GM19455 (cell line): Measurements from ENCODE around the gene CRIM1.

Experiments
- ATAC-seq: cut with Tn5 transposase; IDR thresholded peaks from one replicate; pipeline ENCODE4 v1.9.1; 2021; ENCODE audit not compliant: unreplicated experiment

The CRIM1 gene

DNA sequence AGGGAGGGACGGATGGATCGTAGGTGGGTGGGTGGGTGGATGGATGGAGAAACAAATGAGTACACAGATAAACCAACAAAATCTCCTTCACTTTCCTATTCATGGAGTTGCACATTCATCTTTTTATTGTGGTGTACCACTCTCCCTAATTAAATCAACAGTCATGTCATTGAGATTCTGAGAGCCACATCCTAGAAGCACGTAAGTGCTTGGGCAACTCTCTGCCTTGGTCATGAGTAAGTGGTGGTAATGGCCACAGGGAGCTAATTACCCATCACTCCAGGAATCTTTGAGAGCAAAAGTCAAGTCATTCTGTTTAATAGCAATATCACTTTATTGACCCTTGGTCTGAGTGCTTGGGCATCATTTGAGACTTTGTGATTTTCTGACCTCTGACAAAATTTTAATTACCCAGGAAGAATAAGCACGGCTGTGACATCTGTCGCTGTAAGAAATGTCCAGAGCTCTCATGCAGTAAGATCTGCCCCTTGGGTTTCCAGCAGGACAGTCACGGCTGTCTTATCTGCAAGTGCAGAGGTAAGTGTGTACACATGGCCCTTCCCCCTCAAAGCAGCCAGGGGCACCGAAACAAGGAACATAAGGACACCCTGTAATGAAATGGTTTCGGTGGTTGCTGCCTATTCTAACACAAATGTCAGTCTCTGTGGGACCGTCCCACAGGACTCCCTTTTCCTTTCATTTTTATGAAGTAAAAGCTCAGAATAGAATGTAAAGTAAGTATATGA is 156.5 kb downstream of the CRIM1 start:
- ATAC-seq = no peak

DNA sequence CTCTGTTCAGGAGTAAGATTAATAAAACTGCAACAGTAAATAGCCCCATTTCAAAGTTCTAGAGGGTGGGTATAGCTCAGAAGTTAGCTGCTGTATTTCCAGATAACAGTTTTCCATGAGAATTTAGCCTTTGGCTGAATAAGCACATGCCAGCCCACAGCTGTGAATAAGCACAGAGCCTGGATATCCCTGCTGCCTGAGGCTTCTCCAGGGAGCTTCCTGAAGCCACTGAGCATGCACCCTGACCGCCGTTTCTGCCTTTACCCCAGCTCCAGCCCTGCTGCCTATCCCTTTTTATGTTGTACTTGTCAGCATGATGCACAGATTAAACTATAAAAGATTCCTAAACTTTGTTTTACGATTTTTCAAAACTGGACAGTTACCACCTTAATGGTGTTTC is 157.1 kb downstream of the CRIM1 start:
- ATAC-seq = no peak

DNA sequence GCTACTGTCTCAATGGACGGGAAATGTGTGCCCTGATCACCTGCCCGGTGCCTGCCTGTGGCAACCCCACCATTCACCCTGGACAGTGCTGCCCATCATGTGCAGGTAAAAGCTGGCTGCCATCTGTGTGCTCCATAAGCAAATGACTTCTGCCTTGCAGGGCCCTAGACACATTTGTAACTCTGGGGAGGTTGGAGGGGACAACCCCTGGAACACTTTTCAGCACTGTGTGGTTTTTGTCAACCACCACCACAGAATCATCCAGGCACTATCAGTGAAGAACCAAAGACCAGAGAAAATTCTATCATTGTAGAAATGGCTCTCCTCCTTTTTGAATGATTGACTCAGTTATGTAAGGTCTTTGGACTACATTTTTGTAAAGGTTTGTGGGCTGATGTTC is 158.1 kb downstream of the CRIM1 start:
- no peak for ATAC-seq

DNA sequence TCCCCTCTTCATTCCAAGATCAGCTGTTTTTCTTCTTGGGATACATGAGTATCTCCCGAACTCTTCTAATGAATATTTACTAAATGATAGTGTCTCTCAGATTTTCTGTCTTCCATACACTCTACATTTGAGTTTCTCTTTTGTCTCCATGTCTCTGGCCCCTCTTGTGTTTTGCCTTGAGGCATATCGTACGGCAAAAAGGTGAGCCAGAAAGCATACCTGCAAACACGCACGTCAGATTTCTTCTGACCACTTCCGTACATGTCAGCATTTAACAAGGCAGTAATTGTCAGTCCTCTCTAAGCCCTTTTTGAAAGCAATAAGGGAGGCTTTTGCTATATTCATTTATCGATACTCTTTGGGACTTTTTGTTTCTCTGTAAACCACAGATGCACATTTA is 160.0 kb downstream of the CRIM1 start:
- ATAC-seq = no peak

DNA sequence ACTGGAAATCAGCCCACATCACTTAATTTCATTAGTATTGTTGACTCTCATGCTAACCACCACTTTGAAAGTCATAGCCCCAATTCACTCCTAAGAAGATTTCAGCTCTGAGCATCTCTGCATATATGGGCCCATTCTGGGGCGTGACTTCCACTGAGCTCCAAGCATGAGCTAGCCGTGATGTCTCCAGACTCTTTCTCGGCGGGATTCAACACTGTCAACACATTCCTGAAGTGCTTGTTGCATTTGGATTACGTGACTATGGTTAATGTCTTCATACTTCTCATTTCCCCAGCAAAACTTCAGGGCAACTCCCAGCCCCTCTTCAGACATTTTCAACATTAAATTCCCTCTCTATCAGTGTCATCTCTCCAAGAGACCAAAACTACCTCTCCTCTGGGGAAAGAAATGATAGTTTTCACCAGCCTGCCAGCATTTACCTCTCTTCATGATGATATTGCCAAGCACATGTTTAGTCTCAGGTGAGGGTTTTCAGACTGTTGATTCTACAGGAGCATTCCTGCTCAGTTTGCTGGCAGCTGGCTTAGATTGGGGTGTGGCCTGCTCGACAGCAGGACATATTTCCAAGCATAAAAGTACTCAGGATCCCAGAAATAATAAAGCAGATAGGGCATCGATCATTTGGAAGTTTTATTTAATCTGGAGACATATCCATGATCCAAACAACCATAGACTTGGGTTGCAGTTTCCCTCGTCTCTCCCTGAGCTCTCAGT is 160.7 kb downstream of the CRIM1 start:
- no peak for ATAC-seq

DNA sequence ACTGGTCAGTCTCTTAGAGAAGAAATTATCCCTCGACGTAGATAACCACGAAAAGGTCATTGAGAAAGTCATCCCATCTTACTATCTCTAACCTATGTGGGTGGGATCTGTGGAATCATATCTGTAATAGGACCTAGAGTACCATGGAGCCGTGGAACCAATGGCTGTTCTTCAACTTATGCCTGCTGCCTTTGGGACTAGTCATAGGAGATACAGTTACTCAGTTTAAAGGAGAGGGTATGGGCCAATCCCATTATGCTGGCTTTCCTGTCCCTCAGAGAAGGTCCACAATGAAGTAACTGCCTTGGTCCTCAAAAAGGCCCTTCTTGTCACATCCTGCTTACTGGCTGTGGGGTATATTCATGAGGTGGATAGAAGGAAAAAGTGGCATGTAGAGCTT is 164.9 kb downstream of the CRIM1 start:
- ATAC-seq = no peak

DNA sequence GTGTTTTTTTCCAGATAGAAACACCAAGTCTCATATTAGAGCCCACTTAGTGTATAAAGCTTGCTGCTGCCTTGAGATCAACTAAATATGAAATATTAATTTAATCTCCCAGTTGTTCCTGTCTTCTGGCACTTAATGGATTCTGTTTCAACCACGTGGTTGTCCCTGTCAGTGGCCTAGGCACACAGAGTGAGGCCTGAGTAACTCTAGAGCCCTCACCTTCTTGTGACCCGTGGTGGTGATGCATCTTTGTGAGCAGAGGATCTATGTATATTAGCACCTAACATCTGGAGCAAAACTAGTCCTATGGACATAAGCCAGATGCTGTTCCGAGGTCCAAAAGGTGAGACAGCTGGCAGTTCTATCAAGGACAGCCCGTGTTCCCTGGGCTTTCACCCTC is 167.6 kb downstream of the CRIM1 start:
- no peak for ATAC-seq

DNA sequence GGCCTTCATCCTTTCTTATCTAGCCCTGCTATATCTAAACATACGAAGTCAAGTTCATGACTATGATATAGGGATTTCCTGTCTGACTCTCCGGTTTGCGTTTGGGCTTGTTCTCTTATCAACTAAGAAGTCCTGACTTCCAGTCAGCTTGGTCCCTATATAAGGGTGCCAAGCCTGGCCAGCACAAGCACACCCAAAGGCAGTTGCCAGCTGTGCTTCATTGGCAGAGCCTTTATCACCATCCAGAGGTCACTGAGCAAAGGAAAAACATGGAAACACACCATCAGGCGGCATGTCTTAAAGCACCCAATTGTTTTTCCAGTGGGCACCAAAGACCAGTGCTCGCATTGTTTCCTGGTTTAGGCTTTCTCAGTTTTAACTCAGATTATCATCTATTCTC is 169.7 kb downstream of the CRIM1 start:
- ATAC-seq = no peak

DNA sequence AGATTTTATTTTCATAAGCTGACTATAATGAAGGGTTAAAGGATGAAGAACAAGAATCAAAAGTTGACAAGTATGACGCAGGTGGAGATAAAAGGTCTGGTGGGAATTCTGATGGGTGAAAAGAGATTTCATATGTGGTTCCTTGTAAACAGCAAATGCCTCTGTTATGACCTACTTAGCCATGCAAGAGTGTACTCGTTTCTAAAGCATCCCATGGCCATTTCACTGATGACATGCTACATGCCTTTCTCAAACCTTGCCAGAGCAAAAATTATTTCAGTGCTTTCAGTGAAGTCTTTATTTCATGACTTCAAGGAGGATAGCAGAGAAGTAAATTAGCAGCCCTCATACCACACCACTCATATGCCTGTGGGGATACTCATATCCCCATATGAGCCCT is 170.6 kb downstream of the CRIM1 start:
- ATAC-seq = no peak

DNA sequence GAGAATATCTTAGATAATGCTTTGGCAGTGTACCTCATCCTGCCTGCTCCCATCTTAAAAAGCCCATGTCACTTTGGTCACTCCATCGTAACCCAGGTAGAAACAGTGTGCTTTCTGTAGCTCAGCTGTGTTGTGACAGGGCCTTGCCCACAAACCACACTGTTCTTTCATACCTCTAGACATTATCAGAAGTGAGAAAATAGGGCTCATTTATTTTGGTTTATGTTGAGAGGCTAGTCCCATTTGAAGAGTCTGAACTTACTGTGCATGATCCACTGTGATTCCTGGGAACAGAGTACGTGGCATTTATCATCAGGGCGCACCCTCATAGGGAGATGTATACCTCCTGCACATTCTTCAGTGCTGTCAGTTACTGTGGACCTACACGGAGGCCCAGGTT is 172.7 kb downstream of the CRIM1 start:
- peak; percentile 74 for ATAC-seq

DNA sequence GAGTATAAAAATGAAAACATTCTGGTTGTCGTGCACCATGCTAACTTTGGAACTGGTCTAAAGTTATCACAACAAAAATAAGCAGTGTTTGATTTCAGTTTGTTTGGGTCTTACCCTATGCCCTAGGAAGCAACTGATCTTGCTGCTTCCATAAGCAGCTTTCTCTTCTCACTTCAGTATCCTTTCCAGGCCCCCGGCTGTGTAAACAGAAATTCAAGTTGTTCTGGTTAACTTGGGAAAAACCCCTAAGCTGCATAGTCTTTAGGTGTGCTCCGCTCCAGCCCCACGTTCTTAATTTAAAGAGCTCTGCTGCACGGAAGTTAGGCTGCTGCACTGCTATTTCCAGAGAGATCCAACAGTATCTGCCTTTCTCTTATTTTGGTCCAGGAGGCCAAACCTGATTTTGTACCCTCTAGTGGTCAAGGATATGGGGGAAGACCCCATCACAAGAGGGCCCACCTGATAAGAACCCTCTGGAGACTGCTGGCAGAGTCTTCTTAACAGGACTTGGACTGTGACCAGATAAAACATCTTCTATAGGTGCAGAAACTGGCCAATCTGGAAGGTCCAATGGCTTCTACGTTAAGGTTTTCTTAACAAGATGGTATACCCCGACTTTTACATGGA is 173.3 kb downstream of the CRIM1 start:
- ATAC-seq = no peak

DNA sequence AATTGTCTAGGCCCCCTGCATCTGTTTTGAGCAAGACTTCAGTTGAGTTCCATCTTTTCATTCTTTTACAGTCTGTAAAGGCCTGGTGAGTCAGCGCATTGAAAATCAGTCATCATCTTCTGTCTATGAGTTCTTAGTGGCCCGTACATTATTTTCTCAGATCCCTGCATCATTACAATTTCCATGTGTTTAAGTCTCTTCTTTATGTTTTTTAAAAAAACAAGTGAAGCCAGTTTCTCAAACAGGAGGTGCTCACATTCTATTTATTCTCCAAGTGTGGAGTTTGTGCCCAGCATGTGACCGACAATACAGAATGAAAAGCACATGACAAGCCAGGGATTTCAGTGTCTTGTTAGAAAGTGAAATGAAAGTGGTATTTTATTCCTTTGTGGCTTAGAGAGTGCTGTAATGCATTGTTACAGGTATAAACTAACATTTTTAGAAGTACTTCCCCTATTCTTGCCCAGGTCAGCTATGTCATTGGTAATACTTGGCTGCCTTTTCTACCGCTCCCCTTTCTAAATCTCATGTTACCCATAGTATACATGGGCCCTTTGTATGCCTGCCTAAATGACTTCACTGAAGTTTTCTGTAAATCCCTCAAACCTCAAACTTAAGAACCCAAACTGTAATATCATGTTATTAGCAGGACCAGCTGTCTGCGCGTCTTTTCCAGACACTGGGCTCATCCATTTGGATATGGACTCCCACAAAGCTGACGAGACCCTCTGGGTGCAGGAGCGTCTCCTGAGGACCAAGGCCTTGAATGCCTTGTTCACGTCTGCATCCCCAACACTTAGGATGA is 174.8 kb downstream of the CRIM1 start:
- ATAC-seq = no peak

DNA sequence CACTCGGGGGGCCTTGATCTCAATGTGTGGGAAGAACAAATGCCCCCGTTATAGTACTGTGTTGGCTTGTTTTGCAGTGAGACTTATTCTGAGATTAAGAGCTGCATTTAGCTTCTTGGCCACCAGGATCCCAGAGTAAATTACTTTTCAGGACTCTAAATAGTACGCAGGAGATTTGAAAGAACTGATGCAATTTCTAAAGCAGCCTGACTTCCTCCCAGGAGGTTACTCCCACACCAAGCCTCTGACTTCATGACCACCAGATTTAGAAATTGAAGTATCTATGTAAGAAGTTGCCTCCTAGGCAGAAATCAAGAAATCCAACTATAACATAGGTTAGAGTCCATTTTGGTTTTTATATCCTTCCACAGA is 175.4 kb downstream of the CRIM1 start:
- ATAC-seq = no peak

DNA sequence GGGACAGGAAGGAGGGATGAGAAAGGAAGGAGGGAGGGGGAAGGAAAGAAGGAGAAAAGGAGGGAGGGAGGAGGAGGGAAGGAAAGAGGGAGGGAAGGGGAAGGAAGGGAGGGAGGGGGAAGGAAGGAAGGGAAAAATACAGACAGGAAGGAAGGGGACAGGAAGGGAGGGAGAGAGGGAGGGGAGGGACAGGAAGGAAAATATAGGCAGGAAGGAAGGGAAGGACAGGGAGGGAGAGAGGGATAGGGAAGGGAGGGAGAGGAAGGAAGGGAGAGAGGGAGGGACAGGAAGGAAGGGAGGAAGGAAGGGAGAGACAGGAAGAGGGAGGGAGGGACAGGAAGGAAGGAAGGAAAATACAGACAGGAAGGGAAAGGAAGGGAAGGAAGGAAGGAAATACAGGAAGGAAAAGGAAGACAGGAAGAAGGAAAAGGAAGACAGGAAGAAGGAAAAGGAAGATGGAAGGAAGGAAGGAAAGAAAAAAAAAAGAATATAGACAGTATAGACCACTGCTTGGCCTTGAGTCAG is 178.8 kb downstream of the CRIM1 start:
- ATAC-seq = no peak

DNA sequence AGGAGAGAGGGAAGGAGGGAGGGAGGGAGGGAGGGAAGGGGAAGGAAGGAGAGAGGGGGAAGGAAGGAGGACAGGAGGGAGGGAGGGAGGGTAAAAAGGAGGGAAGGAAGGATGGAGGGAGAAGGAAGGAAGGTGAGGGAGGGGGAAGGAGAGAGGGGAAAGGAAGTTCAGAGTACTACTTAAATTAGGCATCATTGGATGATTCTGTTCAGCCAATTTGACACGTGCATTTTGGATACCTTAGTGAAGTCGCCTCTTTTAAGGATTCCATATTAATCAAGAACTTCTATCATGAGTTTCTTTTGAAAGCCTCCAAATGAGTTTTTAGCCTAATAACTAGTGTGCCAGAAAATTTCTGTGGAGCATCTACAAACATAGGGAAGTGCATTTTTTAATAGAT is 179.5 kb downstream of the CRIM1 start:
- ATAC-seq = no peak

DNA sequence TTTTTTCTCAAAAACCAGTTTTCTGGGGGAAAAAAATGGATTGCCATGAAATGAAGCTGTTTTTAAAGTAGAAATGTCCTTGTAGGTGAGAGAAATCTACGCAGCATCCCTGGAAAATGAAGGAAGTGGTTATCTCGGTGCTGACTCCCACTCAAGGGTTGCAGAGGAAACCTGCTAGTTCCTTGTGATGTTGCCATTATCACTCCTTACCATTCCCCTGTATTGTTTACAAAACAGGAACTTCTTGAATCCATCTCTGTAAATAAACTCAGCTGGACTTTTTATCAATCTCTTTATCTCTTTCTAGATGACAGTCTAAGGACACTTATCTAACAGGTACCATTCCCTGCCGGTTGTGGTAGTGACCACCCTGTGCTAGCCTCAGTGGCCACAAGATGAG is 181.2 kb downstream of the CRIM1 start:
- no peak for ATAC-seq

DNA sequence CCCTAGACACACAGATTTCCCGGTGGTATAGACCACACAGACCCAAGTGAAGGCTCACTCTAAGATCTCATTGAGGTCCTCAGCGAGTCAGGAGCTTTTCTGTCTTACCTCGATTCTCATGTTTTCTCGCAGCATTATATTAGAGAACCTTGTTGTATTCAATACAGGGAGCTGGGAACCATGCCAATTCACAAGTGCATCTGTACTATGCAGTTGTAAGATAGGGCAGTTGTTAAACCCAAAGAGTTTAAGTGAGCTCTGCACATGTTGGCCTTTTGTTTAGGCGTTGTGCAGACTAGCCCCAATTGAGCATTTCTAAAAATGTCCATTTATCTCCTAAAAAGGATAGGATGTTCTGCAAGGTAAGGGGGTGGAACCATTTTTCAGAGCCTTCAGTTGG is 182.8 kb downstream of the CRIM1 start:
- no peak for ATAC-seq

DNA sequence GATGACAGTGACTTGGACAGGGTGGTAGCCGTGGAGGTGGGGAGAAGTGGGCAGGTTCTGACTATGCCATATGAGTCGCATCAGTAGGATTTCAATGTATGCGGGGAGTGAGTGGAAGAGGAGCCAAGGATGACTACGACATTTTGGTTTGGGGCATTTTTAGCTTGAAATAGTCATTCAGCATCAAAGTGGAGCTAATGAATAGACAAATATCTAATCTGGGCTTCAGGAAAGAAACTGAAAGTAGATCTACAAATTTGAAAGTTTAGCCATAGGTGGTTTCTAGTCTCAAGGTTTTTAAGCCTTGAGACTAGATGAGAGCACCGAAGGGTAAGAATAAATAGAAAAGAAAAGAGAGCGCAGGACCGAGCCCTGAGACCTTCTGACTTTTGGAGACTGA is 184.1 kb downstream of the CRIM1 start:
- ATAC-seq = no peak

DNA sequence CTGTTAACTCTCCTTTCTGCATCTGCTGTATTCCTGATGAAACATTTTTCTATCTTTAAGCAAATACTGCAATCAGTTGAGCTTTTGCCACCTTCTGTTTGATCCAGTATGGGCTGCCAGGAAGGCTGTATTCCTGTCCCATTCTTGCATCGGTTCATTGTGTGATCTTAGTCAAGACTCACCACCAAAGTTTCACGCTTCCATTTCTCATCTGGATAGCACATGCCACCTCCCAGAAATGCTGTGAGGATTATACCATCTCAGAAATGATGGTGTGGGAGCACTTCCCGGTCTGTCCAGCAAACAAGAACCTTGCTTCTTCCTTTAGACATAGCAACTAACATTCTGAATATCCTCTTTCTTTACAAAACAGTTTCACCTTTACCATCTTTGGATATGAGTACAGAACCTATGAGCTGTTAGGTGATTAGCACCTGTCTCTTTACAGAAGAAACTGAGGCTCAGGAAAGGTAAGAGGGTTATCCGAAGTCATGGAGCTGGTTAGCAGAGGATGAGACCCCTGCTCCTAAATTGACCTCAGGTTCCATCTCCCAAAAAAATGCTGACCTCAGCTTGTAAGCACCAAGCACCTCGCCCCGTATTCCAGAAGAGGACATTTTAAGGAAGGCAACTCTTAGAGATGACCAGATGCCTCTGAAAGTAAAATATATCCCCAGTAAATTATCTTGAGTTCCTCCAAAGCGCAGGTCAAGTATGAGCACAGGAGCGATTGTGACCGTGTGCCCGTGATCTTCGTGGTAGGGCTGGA is 185.6 kb downstream of the CRIM1 start:
- no peak for ATAC-seq

DNA sequence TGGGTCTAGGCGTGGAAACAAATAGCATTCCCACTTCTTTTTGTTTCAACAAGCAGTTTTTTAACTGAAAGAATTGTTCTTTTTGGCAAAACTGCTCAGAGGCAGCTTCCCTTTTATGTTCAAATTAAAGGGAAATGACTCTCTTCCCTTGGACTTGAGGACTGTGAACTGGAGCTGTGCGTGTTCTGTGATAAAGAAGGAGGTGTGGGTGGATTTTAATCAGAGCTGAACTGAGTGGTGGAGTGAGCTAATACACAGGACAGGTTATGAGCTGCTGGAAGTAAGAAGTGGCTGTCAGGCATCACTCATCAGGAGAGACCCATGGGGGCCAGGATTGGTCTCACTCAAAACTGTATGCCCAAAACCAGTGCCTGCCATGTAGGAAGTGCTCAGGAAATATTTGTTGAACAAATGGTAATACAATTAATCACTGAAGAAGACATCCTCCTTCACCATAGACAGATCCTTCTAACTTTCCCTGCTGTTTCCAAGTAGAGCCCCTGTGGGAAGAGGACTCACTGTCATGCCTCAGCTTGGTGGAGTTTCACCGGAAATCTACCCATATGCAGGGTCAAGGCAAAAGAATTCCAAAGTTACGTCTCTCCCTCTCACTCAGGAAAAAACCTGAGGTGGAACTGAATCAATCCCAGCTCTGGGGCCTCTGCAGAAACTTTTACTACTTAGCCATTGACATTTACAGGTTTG is 186.5 kb downstream of the CRIM1 start:
- ATAC-seq = no peak
